ENCODE data around the gene ASRGL1. TPM values are rescaled to one million over a fixed set of nuclear protein-coding genes. Genes with fewer than 3 reads are reported as not detected.
"Not testable (repeated sequence)": the region's sequence is repeated elsewhere in the genome, so short reads cannot be mapped to it uniquely, and the experiment has no call there.

ASRGL1 gene
- total and polyA plus RNA-seq, 8 donors, result 1.9 to 26.6 (median 3.3) TPM

DNA sequence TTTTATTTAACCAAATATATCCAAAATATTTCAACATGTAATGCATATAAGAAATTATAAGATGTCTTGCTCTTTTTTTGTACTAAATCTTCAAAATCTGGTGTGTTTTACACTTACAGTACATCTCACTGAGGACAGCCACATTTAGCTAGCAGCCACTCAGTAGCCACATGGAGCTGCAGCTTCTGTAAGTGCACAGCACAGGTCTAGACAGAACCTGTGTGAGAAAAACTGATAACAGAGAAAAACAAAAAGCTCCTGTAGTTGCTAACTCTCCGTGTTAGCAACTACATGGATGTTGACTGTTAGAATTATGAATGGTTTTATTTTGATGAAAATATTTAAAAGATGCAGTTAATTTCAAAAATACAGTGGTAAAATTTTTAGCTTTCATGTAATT is 22.2 kb downstream of the ASRGL1 start:
- DNase-seq (no peak), ATAC-seq (no peak)
- intact Hi-C loops (cut with DNase I), result no loop called here
- no peak overlapping the region for H3K4me3 ChIP-seq
- H3K4me1 ChIP-seq, result no peaks in the 10 kb centered on the region
- no peaks in the 10 kb centered on the region for H3K9me3 ChIP-seq
- H3K36me3 ChIP-seq, result peaks cover 0 to 25% of the 10 kb centered on the region in 2 donors
- H3K27me3 ChIP-seq, result no peaks in the 10 kb centered on the region
- TF ChIP-seq, protein P1, sequence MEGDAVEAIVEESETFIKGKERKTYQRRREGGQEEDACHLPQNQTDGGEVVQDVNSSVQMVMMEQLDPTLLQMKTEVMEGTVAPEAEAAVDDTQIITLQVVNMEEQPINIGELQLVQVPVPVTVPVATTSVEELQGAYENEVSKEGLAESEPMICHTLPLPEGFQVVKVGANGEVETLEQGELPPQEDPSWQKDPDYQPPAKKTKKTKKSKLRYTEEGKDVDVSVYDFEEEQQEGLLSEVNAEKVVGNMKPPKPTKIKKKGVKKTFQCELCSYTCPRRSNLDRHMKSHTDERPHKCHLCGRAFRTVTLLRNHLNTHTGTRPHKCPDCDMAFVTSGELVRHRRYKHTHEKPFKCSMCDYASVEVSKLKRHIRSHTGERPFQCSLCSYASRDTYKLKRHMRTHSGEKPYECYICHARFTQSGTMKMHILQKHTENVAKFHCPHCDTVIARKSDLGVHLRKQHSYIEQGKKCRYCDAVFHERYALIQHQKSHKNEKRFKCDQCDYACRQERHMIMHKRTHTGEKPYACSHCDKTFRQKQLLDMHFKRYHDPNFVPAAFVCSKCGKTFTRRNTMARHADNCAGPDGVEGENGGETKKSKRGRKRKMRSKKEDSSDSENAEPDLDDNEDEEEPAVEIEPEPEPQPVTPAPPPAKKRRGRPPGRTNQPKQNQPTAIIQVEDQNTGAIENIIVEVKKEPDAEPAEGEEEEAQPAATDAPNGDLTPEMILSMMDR (IDR thresholded peaks at IDR 0.05), result no peak
- H3K27ac ChIP-seq, result peak overlapping the region in 1 of 2 donors; percentile 51

DNA sequence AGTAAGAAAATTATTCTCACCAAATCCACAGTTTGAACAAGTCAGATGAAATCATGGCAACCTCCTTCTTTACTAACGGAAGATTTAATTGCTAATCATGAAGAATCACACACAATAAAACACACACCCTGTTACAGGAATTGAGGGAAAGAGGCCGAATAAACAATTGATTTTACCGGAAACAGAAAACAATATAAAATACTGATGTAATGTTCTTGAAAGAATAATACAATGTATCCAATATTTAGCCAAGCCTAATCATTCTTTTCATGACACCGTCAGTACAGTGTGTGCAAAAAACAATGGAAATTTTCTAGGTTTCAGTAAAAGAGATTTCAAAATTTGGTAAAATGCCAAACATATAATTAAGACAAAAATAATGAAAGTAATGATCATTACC is 23.4 kb downstream of the ASRGL1 start:
- Histone ChIP-seq H3K27ac (peak overlapping the region in 1 of 2 donors; percentile 51), H3K4me3 (no peak overlapping the region), H3K4me1 (no peaks in the 10 kb centered on the region), H3K9me3 (no peaks in the 10 kb centered on the region), H3K27me3 (no peaks in the 10 kb centered on the region), H3K36me3 (peaks cover 0 to 28% of the 10 kb centered on the region in 2 donors)
- DNase-seq (no peak), ATAC-seq (no peak)
- intact Hi-C loops (cut with DNase I), result no loop called here
- TF ChIP-seq, protein P1 (IDR thresholded peaks at IDR 0.05), result no peak

DNA sequence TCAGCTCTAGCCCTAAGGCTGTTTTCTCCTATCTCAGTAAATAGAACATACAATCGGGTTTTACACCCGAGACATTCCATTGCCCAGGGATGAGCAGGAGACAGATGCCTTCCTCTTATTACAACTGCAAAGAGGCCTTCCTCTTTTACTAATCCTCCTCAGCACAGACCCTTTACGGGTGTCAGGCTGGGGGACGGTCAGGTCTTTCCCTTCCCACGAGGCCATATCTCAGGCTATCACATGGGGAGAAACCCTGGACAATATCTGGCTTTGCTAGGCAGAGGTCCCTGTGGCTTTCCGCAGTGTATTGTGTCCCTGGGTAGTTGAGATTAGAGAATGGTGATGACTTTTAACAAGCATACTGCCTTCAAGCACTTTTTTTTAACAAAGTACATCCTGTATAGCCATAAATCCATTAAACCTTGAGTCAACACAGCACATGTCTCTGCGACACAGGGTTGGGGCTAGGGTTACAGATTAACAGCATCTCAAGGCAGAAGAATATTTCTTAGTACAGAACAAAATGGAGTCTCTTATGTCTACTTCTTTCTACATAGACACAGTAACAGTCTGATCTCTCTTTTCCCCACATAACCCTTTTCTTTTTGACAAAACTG is 31.7 kb downstream of the ASRGL1 start:
- H3K27me3 ChIP-seq; H3K4me1 ChIP-seq; intact Hi-C loops (cut with DNase I); H3K4me3 ChIP-seq; ATAC-seq; H3K9me3 ChIP-seq; H3K27ac ChIP-seq; DNase-seq: not testable (repeated sequence)
- peaks cover 0 to 14% of the 10 kb centered on the region in 2 donors for H3K36me3 ChIP-seq

DNA sequence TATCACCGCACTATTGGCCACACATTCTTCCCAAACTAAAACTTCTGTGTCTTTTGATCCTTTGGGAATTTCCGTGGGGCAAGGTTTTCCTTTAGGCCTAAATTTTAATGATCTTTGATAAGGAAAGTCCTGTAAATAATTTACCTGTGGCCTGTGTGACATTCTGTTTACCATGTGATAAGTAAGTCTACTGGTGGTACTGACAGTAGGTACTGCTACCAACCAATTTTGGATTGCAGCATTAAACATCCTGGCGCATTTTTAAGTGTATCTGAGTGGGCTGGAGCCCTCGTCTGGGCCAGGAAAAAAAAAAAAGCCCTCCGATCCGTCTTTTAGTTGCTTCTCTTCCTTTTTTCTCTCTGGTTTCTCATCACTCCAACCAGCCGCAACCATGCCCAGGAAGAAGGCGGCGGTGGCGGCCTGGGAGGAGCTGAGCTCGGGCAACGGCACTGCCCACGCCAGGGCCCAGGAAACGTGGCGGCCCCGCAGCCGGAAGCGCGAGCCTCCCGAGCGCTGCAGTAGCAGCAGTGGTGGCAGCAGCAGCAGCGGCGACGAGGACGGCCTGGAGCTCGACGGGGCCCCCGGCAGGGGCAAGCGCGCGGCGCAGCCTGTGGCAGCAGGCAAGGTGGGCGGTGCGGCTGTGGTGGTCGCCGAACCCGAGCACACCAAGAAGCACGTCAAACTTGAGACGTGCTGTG is 33.6 kb downstream of the ASRGL1 start:
- intact Hi-C loops (cut with DNase I), result no loop called here
- Histone ChIP-seq H3K4me3 (peak overlapping the region in 1 of 2 donors; percentile 17), H3K9me3 (no peaks in the 10 kb centered on the region), H3K27me3 (no peaks in the 10 kb centered on the region), H3K27ac (peak overlapping the region in 1 of 2 donors; percentile 33), H3K36me3 (peaks cover 0 to 11% of the 10 kb centered on the region in 2 donors), H3K4me1 (no peaks in the 10 kb centered on the region)
- DNase-seq (peak in 2 of 4 donors; percentile 40 to 88), ATAC-seq (peak; percentile 44)
- TF ChIP-seq, protein P1 (IDR thresholded peaks at IDR 0.05), result no peak

DNA sequence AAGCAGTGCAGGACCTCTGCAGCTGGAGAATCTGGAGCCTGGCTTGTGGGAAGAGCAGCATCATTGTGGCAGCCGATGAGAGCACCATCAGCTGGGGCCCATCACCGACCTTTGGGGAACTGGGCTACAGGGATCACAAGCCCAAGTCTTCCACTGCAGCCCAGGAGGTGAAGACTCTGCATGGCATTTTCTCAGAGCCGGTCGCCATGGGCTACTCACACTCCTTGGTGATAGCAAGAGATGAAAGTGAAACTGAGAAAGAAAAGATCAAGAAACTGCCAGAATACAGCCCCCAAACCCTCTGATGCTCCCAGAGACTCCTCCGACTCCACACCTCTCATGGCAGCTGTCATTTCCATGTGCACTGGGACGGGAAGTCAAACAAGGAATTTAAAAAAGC is 35.6 kb downstream of the ASRGL1 start:
- TF ChIP-seq, protein P1 (IDR thresholded peaks at IDR 0.05), result no peak
- H3K4me3 ChIP-seq, result no peak overlapping the region
- intact Hi-C loops (cut with DNase I), result no loop called here
- no peaks in the 10 kb centered on the region for H3K4me1 ChIP-seq
- DNase-seq, result no peak
- no peaks in the 10 kb centered on the region for H3K9me3 ChIP-seq
- no peaks in the 10 kb centered on the region for H3K27me3 ChIP-seq
- H3K36me3 ChIP-seq, result peaks cover 0 to 11% of the 10 kb centered on the region in 2 donors
- ATAC-seq, result no peak
- H3K27ac ChIP-seq, result no peak overlapping the region

All from left lung (tissue), 10 donors.